ENCODE measurements around the gene ZSWIM3. TPM values are rescaled to one million over a fixed set of nuclear protein-coding genes. Genes with fewer than 3 reads are reported as not detected.

The ZSWIM3 gene
- total and polyA plus RNA-seq, 2 of the 13 experiments (the other 11 are each of a cell fraction or from before 2014, with no cell fraction given) = 5.2 to 5.8 TPM

GRCh38 chr20:45863543-45864470 is 6.4 kb downstream of the ZSWIM3 start (continued):
- TF ChIP-seq SNAPC2 (CRISPR knock-in tag; IDR thresholded peaks at IDR 0.05) (no peak; the same call in 1 of the 2 replicates), BCL6 (CRISPR knock-in tag; IDR thresholded peaks at IDR 0.05) (peak; percentile 72), ZFP41 (CRISPR knock-in tag; IDR thresholded peaks at IDR 0.05; ENCODE audit: borderline replicate concordance) (no peak), CHCHD3 (CRISPR knock-in tag; IDR thresholded peaks at IDR 0.05) (no peak), ZNF20 (CRISPR knock-in tag; IDR thresholded peaks at IDR 0.05) (no peak), KDM1A (CRISPR knock-in tag; IDR thresholded peaks at IDR 0.05) (0 out of 2 replicates have a peak, but pooled peaks have one; percentile 37), EZH2 (conservative IDR thresholded peaks at IDR 0.05; ENCODE audit: low read depth, low read length) (no peak), ZKSCAN8 (CRISPR knock-in tag; IDR thresholded peaks at IDR 0.05; ENCODE audit: borderline replicate concordance) (peak; percentile 83), SMAD1 (CRISPR knock-in tag; IDR thresholded peaks at IDR 0.05; ENCODE audit: borderline replicate concordance, low read depth) (no peak), ZFP91 (CRISPR knock-in tag; IDR thresholded peaks at IDR 0.05; ENCODE audit: borderline replicate concordance) (no peak), ZNF121 (CRISPR knock-in tag; IDR thresholded peaks at IDR 0.05) (no peak), SMARCE1 (IDR thresholded peaks at IDR 0.05; ENCODE audit: borderline replicate concordance) (no peak), NAIF1 (CRISPR knock-in tag; IDR thresholded peaks at IDR 0.05; ENCODE audit: borderline replicate concordance) (no peak), RNF219 (CRISPR knock-in tag; IDR thresholded peaks at IDR 0.05) (no peak), ADNP (CRISPR knock-in tag; IDR thresholded peaks at IDR 0.05) (peak; percentile 78), SNAPC4 (CRISPR knock-in tag; IDR thresholded peaks at IDR 0.05) (no peak), ARNT2 (CRISPR knock-in tag; IDR thresholded peaks at IDR 0.05; ENCODE audit: low read depth) (0 out of 2 replicates have a peak, but pooled peaks have one; percentile 20), MNT (IDR thresholded peaks at IDR 0.05) (no peak), MIER3 (CRISPR knock-in tag; IDR thresholded peaks at IDR 0.05; ENCODE audit: borderline replicate concordance) (peak; percentile 76; the same call in 1 of the 2 replicates)

Data from HepG2 (cell line).